Measurements from ENCODE around the gene PAX6.
A peak's percentile ranks its signal among the peaks of the same experiment; 100 is the strongest.

Gene PAX6

DNA sequence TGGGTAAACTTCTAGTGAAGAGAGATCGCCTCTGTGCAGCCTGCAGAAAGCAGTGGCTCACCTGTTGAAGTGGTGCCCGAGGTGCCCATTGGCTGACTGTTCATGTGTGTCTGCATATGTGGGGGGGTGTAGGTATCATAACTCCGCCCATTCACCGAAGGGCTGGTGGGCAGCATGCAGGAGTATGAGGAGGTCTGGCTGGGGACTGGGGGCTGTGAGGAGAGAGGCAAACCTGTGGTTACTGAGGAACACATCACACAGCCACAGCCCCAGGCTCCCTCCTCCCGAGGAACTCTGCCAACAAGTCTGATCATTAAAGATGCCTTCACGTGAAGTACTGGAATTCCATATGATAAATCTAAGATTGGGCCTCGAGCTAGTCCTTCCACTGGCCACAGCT, 20.5 kb downstream of the PAX6 start:
- Histone ChIP-seq H4K8ac (ENCODE audit: low read depth, low read length) (no peak overlapping the region), H3K4me3 (ENCODE audit: low read length in 2 of 2) (no peak overlapping the region), H2BK120ac (ENCODE audit: low read depth, low read length) (no peak overlapping the region), H4K91ac (ENCODE audit: low read depth, low read length, poor library complexity) (no peak overlapping the region), H3K18ac (ENCODE audit: low read length) (peak overlapping the region; percentile 44), H3K27ac (replicated peaks; ENCODE audit: low read length) (no peak overlapping the region), H3K9me3 (replicated peaks in 1 of 2; ENCODE audit: control insufficient read depth in 2 of 2, insufficient read depth in 1 of 2, low read depth in 1 of 2, low read length in 2 of 2) (peaks cover 0 to 4% of the 10 kb centered on the region in 2 donors), H3K9ac (ENCODE audit: low read depth, low read length, poor library complexity) (no peak overlapping the region), H3K36me3 (replicated peaks in 1 of 2; ENCODE audit: control insufficient read depth in 2 of 2, insufficient read depth in 2 of 2, low read length in 2 of 2) (peaks cover 27 to 77% of the 10 kb centered on the region in 2 donors), H2BK5ac (ENCODE audit: low read length) (no peak overlapping the region), H3K4ac (ENCODE audit: low read length) (no peak overlapping the region), H3K4me2 (ENCODE audit: insufficient read depth, low read length, poor library complexity, severe bottlenecking) (no peak overlapping the region), H2AFZ (ENCODE audit: low read length) (no peak overlapping the region), H2BK12ac (ENCODE audit: low read length) (no peak overlapping the region), H3K23ac (ENCODE audit: low read depth, low read length, poor library complexity) (no peak overlapping the region), H3K14ac (ENCODE audit: low read length) (no peak overlapping the region), H2AK5ac (ENCODE audit: low read depth, low read length) (no peak overlapping the region), H3K79me1 (ENCODE audit: low read depth, low read length) (peaks cover 2% of the 10 kb centered on the region), H2BK15ac (ENCODE audit: low read length) (no peak overlapping the region), H3K4me1 (ENCODE audit: control insufficient read depth in 2 of 2, insufficient read depth in 1 of 2, low read depth in 1 of 2, low read length in 2 of 2) (peaks cover 8 to 19% of the 10 kb centered on the region in 2 donors), H3K27me3 (ENCODE audit: control insufficient read depth in 3 of 3, insufficient read depth in 3 of 3, low read depth in 1 of 3, low read length in 3 of 3) (no peaks in the 10 kb centered on the region)
- DNase-seq (ENCODE audit: low spot score), result no peak
- no CpG with 5 or more reads among the region's 7 CpGs for WGBS, 2 donors (ENCODE audit: extremely low coverage in 2 of 2, insufficient read length in 2 of 2, insufficient replicate concordance in 1 of 2)

DNA sequence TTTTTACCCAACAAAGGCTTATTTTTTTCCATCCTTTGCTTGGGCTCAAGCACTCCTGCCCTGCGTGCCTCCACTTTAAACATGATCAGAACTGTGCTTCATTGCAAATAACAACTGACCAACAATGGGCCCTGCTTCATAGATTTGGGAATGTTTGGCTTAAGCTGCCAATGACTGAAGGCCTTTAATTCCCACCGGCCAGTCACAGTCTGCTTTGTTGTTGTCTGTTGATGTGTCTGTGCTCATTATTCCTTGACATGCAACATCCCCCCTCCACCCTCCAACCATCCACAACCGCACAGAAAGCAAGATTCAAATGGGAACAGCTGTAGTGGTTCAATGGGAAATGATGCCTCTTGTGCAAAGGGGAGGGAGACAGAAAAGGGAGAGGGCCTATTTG, 23.0 kb downstream of the PAX6 start:
- H4K8ac ChIP-seq (ENCODE audit: low read depth, low read length), result no peak overlapping the region
- no peak overlapping the region for H3K23ac ChIP-seq (ENCODE audit: low read depth, low read length, poor library complexity)
- no peak overlapping the region for H2AK5ac ChIP-seq (ENCODE audit: low read depth, low read length)
- peaks cover 15 to 52% of the 10 kb centered on the region in 2 donors for H3K36me3 ChIP-seq (replicated peaks in 1 of 2; ENCODE audit: control insufficient read depth in 2 of 2, insufficient read depth in 2 of 2, low read length in 2 of 2)
- peaks cover 6 to 19% of the 10 kb centered on the region in 2 donors for H3K4me1 ChIP-seq (ENCODE audit: control insufficient read depth in 2 of 2, insufficient read depth in 1 of 2, low read depth in 1 of 2, low read length in 2 of 2)
- H4K91ac ChIP-seq (ENCODE audit: low read depth, low read length, poor library complexity), result no peak overlapping the region
- peak; percentile 76 for DNase-seq (ENCODE audit: low spot score)
- no peak overlapping the region for H3K4me2 ChIP-seq (ENCODE audit: insufficient read depth, low read length, poor library complexity, severe bottlenecking)
- H3K4me3 ChIP-seq (ENCODE audit: low read length in 2 of 2), result no peak overlapping the region
- no peaks in the 10 kb centered on the region for H3K27me3 ChIP-seq (ENCODE audit: control insufficient read depth in 3 of 3, insufficient read depth in 3 of 3, low read depth in 1 of 3, low read length in 3 of 3)
- H3K4ac ChIP-seq (ENCODE audit: low read length), result no peak overlapping the region
- no peak overlapping the region for H3K14ac ChIP-seq (ENCODE audit: low read length)
- H2AFZ ChIP-seq (ENCODE audit: low read length), result peak overlapping the region; percentile 21
- H2BK15ac ChIP-seq (ENCODE audit: low read length), result no peak overlapping the region
- H2BK5ac ChIP-seq (ENCODE audit: low read length), result no peak overlapping the region
- peak overlapping the region; percentile 55 for H3K27ac ChIP-seq (replicated peaks; ENCODE audit: low read length)
- WGBS, 2 donors (ENCODE audit: extremely low coverage in 2 of 2, insufficient read length in 2 of 2, insufficient replicate concordance in 1 of 2), result no CpG with 5 or more reads among the region's 3 CpGs
- peaks cover 2% of the 10 kb centered on the region for H3K79me1 ChIP-seq (ENCODE audit: low read depth, low read length)
- H2BK12ac ChIP-seq (ENCODE audit: low read length), result no peak overlapping the region
- no peak overlapping the region for H2BK120ac ChIP-seq (ENCODE audit: low read depth, low read length)
- H3K18ac ChIP-seq (ENCODE audit: low read length), result no peak overlapping the region
- H3K9ac ChIP-seq (ENCODE audit: low read depth, low read length, poor library complexity), result no peak overlapping the region
- peaks cover 0 to 4% of the 10 kb centered on the region in 2 donors for H3K9me3 ChIP-seq (replicated peaks in 1 of 2; ENCODE audit: control insufficient read depth in 2 of 2, insufficient read depth in 1 of 2, low read depth in 1 of 2, low read length in 2 of 2)

DNA sequence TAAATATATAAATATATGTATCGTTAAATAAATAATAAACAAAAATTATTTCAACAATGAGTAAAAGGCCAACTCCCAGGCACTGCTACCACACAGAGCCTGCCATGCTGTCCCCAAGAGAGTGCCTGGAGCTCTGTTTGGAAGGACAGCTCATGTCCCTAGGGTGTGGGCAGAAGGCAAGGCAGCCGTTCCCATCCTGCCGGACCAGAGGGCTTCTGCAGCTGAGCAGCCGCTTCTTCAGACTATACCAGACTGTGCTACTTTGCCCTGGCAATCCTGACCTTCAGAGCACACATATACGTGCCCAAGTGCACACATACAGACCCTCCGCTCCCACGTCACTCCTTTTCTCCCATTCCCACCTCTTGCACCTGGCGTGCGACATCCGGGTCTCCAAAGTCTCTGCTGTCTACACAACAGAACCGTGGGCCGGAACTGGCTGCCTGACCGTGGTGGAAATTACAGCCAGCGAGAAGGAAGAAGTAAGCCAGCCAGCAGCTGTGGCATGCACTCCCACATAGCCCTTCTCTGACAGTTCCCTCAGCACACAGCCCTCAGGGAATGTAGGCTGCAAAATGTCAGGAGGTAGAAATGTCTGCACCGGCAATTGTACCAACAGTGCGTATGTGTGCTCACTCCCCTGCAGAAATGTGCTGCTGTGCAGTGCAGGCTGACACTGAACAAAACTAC, 24.0 kb downstream of the PAX6 start:
- H3K23ac ChIP-seq (ENCODE audit: low read depth, low read length, poor library complexity), result no peak overlapping the region
- no peak overlapping the region for H2BK5ac ChIP-seq (ENCODE audit: low read length)
- H3K4me2 ChIP-seq (ENCODE audit: insufficient read depth, low read length, poor library complexity, severe bottlenecking), result no peak overlapping the region
- no peak overlapping the region for H3K4ac ChIP-seq (ENCODE audit: low read length)
- peaks cover 6 to 19% of the 10 kb centered on the region in 2 donors for H3K4me1 ChIP-seq (ENCODE audit: control insufficient read depth in 2 of 2, insufficient read depth in 1 of 2, low read depth in 1 of 2, low read length in 2 of 2)
- no peak overlapping the region for H2BK120ac ChIP-seq (ENCODE audit: low read depth, low read length)
- H3K79me1 ChIP-seq (ENCODE audit: low read depth, low read length), result peaks cover 2% of the 10 kb centered on the region
- H3K9me3 ChIP-seq (replicated peaks in 1 of 2; ENCODE audit: control insufficient read depth in 2 of 2, insufficient read depth in 1 of 2, low read depth in 1 of 2, low read length in 2 of 2), result peaks cover 0 to 4% of the 10 kb centered on the region in 2 donors
- no peaks in the 10 kb centered on the region for H3K27me3 ChIP-seq (ENCODE audit: control insufficient read depth in 3 of 3, insufficient read depth in 3 of 3, low read depth in 1 of 3, low read length in 3 of 3)
- H3K27ac ChIP-seq (replicated peaks; ENCODE audit: low read length), result peak overlapping the region; percentile 70
- H3K4me3 ChIP-seq (ENCODE audit: low read length in 2 of 2), result no peak overlapping the region
- H3K9ac ChIP-seq (ENCODE audit: low read depth, low read length, poor library complexity), result no peak overlapping the region
- no peak overlapping the region for H2AFZ ChIP-seq (ENCODE audit: low read length)
- DNase-seq (ENCODE audit: low spot score), result no peak
- H4K91ac ChIP-seq (ENCODE audit: low read depth, low read length, poor library complexity), result no peak overlapping the region
- no peak overlapping the region for H4K8ac ChIP-seq (ENCODE audit: low read depth, low read length)
- no CpG with 5 or more reads among the region's 16 CpGs for WGBS, 2 donors (ENCODE audit: extremely low coverage in 2 of 2, insufficient read length in 2 of 2, insufficient replicate concordance in 1 of 2)
- no peak overlapping the region for H2BK12ac ChIP-seq (ENCODE audit: low read length)
- H2BK15ac ChIP-seq (ENCODE audit: low read length), result no peak overlapping the region
- H3K14ac ChIP-seq (ENCODE audit: low read length), result no peak overlapping the region
- peaks cover 9 to 43% of the 10 kb centered on the region in 2 donors for H3K36me3 ChIP-seq (replicated peaks in 1 of 2; ENCODE audit: control insufficient read depth in 2 of 2, insufficient read depth in 2 of 2, low read length in 2 of 2)
- no peak overlapping the region for H2AK5ac ChIP-seq (ENCODE audit: low read depth, low read length)
- H3K18ac ChIP-seq (ENCODE audit: low read length), result peak overlapping the region; percentile 54

DNA sequence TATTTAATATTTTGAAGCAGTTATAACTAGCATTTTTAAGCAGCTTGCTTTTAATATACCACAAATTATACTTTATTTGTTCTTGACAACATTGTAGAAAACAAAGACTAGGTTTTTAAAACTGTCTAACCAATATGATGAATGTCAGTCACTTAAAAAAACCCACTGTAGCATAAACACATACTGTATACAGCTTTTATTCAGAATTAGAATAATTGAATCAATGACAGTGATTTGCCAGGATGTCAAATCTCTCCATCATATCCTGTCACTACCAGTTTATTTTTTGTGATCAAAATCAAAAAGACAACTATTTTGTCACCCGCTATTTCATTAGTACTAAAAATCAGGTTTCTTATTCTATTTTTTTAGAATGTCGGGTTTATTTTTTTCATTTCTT, 26.5 kb downstream of the PAX6 start:
- WGBS, 2 donors (ENCODE audit: extremely low coverage in 2 of 2, insufficient read length in 2 of 2, insufficient replicate concordance in 1 of 2), result no CpG with 5 or more reads among the region's 2 CpGs

More for the DNA sequence above, 26.5 kb downstream of the PAX6 start:
- Histone ChIP-seq H3K9me3 (replicated peaks in 1 of 2; ENCODE audit: control insufficient read depth in 2 of 2, insufficient read depth in 1 of 2, low read depth in 1 of 2, low read length in 2 of 2) (no peaks in the 10 kb centered on the region), H4K8ac (ENCODE audit: low read depth, low read length) (no peak overlapping the region), H3K79me1 (ENCODE audit: low read depth, low read length) (no peaks in the 10 kb centered on the region), H3K14ac (ENCODE audit: low read length) (no peak overlapping the region), H2BK120ac (ENCODE audit: low read depth, low read length) (no peak overlapping the region), H3K27ac (replicated peaks; ENCODE audit: low read length) (no peak overlapping the region), H3K9ac (ENCODE audit: low read depth, low read length, poor library complexity) (no peak overlapping the region), H2BK15ac (ENCODE audit: low read length) (no peak overlapping the region), H3K18ac (ENCODE audit: low read length) (no peak overlapping the region), H3K27me3 (ENCODE audit: control insufficient read depth in 3 of 3, insufficient read depth in 3 of 3, low read depth in 1 of 3, low read length in 3 of 3) (no peaks in the 10 kb centered on the region), H3K4me1 (ENCODE audit: control insufficient read depth in 2 of 2, insufficient read depth in 1 of 2, low read depth in 1 of 2, low read length in 2 of 2) (peaks cover 10 to 19% of the 10 kb centered on the region in 2 donors), H2BK12ac (ENCODE audit: low read length) (no peak overlapping the region), H3K36me3 (replicated peaks in 1 of 2; ENCODE audit: control insufficient read depth in 2 of 2, insufficient read depth in 2 of 2, low read length in 2 of 2) (peaks cover 0 to 18% of the 10 kb centered on the region in 2 donors), H2AFZ (ENCODE audit: low read length) (no peak overlapping the region), H3K23ac (ENCODE audit: low read depth, low read length, poor library complexity) (no peak overlapping the region), H3K4ac (ENCODE audit: low read length) (no peak overlapping the region), H2BK5ac (ENCODE audit: low read length) (no peak overlapping the region), H2AK5ac (ENCODE audit: low read depth, low read length) (no peak overlapping the region), H3K4me2 (ENCODE audit: insufficient read depth, low read length, poor library complexity, severe bottlenecking) (no peak overlapping the region), H4K91ac (ENCODE audit: low read depth, low read length, poor library complexity) (no peak overlapping the region), H3K4me3 (ENCODE audit: low read length in 2 of 2) (no peak overlapping the region)
- no peak for DNase-seq (ENCODE audit: low spot score)
